Rectal smooth muscle tissue (tissue), 1 donor: Measurements from ENCODE around the gene GDF11.

Experiments used
- H3K27ac ChIP-seq: one replicate; pipeline ENCODE4 v1.7.0; 2013; ENCODE audit warnings: low read depth, low read length, inconsistent platforms
- H3K27me3 ChIP-seq: one replicate; pipeline ENCODE4 v1.7.0; 2013; ENCODE audit warnings: low read length; ENCODE audit not compliant: control insufficient read depth, insufficient read depth
- H3K36me3 ChIP-seq: one replicate; pipeline ENCODE4 v1.7.0; 2013; ENCODE audit warnings: low read length; ENCODE audit not compliant: control insufficient read depth, insufficient read depth
- H3K4me1 ChIP-seq: one replicate; pipeline ENCODE4 v1.7.0; 2013; ENCODE audit warnings: low read length; ENCODE audit not compliant: control insufficient read depth, insufficient read depth
- H3K4me3 ChIP-seq: one replicate; pipeline ENCODE4 v1.7.0; 2013; ENCODE audit warnings: low read length
- H3K9ac ChIP-seq: one replicate; pipeline ENCODE4 v1.7.0; 2013; ENCODE audit warnings: low read length

Gene GDF11

GRCh38 chr12:55720071-55720564 lies 22.8 kb upstream of the GDF11 start, which contains the start of gene RDH5:
RDH5 (plus strand) TSS chr12:55720393; CDS start chr12:55721185, 792 bp downstream.
- Histone ChIP-seq H3K4me1 (peaks cover 61% of the 10 kb centered on the region), H3K36me3 (peaks cover 8% of the 10 kb centered on the region), H3K9ac (peak within 1 kb of the TSS; percentile 10), H3K27ac (peak within 1 kb of the TSS; percentile 96), H3K27me3 (no peaks in the 10 kb centered on the region), H3K4me3 (peak within 1 kb of the TSS; percentile 45)

- Histone ChIP-seq H3K27ac (peak overlapping the region; percentile 96), H3K4me1 (peaks cover 55% of the 10 kb centered on the region), H3K36me3 (peaks cover 15% of the 10 kb centered on the region), H3K9ac (no peak overlapping the region), H3K27me3 (no peaks in the 10 kb centered on the region), H3K4me3 (peak overlapping the region; percentile 45)
Observed at GRCh38 chr12:55720894-55721444, 22.0 kb upstream of the GDF11 start.

- peaks cover 19% of the 10 kb centered on the region for H3K36me3 ChIP-seq
- peaks cover 56% of the 10 kb centered on the region for H3K4me1 ChIP-seq
- H3K27ac ChIP-seq, result peak overlapping the region; percentile 96
- H3K9ac ChIP-seq, result no peak overlapping the region
- peak overlapping the region; percentile 20 for H3K4me3 ChIP-seq
- H3K27me3 ChIP-seq, result no peaks in the 10 kb centered on the region
Observed at GRCh38 chr12:55721601-55722213, 21.2 kb upstream of the GDF11 start.

- no peak overlapping the region for H3K27ac ChIP-seq
- H3K4me3 ChIP-seq, result no peak overlapping the region
- peaks cover 24% of the 10 kb centered on the region for H3K36me3 ChIP-seq
- H3K4me1 ChIP-seq, result peaks cover 54% of the 10 kb centered on the region
- H3K9ac ChIP-seq, result no peak overlapping the region
- no peaks in the 10 kb centered on the region for H3K27me3 ChIP-seq
Observed at GRCh38 chr12:55722948-55723347, 20.0 kb upstream of the GDF11 start.

GRCh38 chr12:55723516-55724225 lies 19.3 kb upstream of the GDF11 start:
- no peaks in the 10 kb centered on the region for H3K27me3 ChIP-seq
- H3K4me1 ChIP-seq, result peaks cover 48% of the 10 kb centered on the region
- H3K9ac ChIP-seq, result no peak overlapping the region
- peak overlapping the region; percentile 63 for H3K27ac ChIP-seq
- H3K4me3 ChIP-seq, result no peak overlapping the region
- H3K36me3 ChIP-seq, result peaks cover 24% of the 10 kb centered on the region

- H3K9ac ChIP-seq, result no peak overlapping the region
- H3K4me1 ChIP-seq, result peaks cover 41% of the 10 kb centered on the region
- peaks cover 24% of the 10 kb centered on the region for H3K36me3 ChIP-seq
- no peaks in the 10 kb centered on the region for H3K27me3 ChIP-seq
- no peak overlapping the region for H3K4me3 ChIP-seq
- H3K27ac ChIP-seq, result peak overlapping the region; percentile 63
Observed at GRCh38 chr12:55724226-55724939, 18.5 kb upstream of the GDF11 start.

GRCh38 chr12:55724940-55725309 lies 18.0 kb upstream of the GDF11 start:
- Histone ChIP-seq H3K27ac (peak overlapping the region; percentile 48), H3K27me3 (no peaks in the 10 kb centered on the region), H3K9ac (no peak overlapping the region), H3K4me3 (no peak overlapping the region), H3K36me3 (peaks cover 24% of the 10 kb centered on the region), H3K4me1 (peaks cover 36% of the 10 kb centered on the region)

GRCh38 chr12:55725556-55725955 lies 17.4 kb upstream of the GDF11 start:
- Histone ChIP-seq H3K27ac (peak overlapping the region; percentile 51), H3K4me1 (peaks cover 29% of the 10 kb centered on the region), H3K9ac (no peak overlapping the region), H3K27me3 (no peaks in the 10 kb centered on the region), H3K36me3 (peaks cover 24% of the 10 kb centered on the region), H3K4me3 (no peak overlapping the region)

- Histone ChIP-seq H3K27me3 (no peaks in the 10 kb centered on the region), H3K9ac (no peak overlapping the region)
Observed at GRCh38 chr12:55726971-55727370, 16.0 kb upstream of the GDF11 start.

GRCh38 chr12:55727643-55728185 lies 15.2 kb upstream of the GDF11 start:
- H3K36me3 ChIP-seq, result peaks cover 24% of the 10 kb centered on the region
- H3K27me3 ChIP-seq, result no peaks in the 10 kb centered on the region
- H3K4me3 ChIP-seq, result peak overlapping the region; percentile 96
- peak overlapping the region; percentile 12 for H3K9ac ChIP-seq
- peaks cover 26% of the 10 kb centered on the region for H3K4me1 ChIP-seq
- H3K27ac ChIP-seq, result peak overlapping the region; percentile 98

More at GRCh38 chr12:55726971-55727370, 16.0 kb upstream of the GDF11 start:
- Histone ChIP-seq H3K4me1 (peaks cover 26% of the 10 kb centered on the region), H3K27ac (peak overlapping the region; percentile 98), H3K4me3 (peak overlapping the region; percentile 96), H3K36me3 (peaks cover 24% of the 10 kb centered on the region)

GRCh38 chr12:55728186-55728938 lies 14.6 kb upstream of the GDF11 start:
- H3K36me3 ChIP-seq, result peaks cover 24% of the 10 kb centered on the region
- H3K27me3 ChIP-seq, result no peaks in the 10 kb centered on the region
- H3K9ac ChIP-seq, result peak overlapping the region; percentile 85
- H3K27ac ChIP-seq, result peak overlapping the region; percentile 98
- peaks cover 26% of the 10 kb centered on the region for H3K4me1 ChIP-seq
- H3K4me3 ChIP-seq, result peak overlapping the region; percentile 96
